K562 (cell line): ENCODE data around the gene HEY2. TPM values are rescaled to one million over a fixed set of nuclear protein-coding genes. Genes with fewer than 3 reads are reported as not detected.

ENCODE experiments used
- ATF3 ChIP-seq, 2 experiments: fragments of 450-650 bp in 1 of 2; sonication (generic) in 1 of 2; formaldehyde crosslinking in 1 of 2; IDR thresholded peaks in 1 of 2; conservative IDR thresholded peaks in 1 of 2; 2 replicates each; pipeline versions ENCODE4 v1.6.1 to v1.8.1; 2016 to 2023; ENCODE audit warnings: mild to moderate bottlenecking in 2 of 2, moderate library complexity in 2 of 2, inconsistent platforms in 1 of 2, missing genetic modification reagents in 1 of 2
- CBFA2T2 ChIP-seq: fragments of 450-650 bp; conservative IDR thresholded peaks from 2 replicates; pipeline ENCODE4 v1.6.1; 2017; ENCODE audit warnings: mild to moderate bottlenecking
- CSDE1 ChIP-seq, 2 experiments: fragments of 450-650 bp; IDR thresholded peaks; 2 replicates each; pipeline ENCODE4 v1.6.1; 2016; ENCODE audit warnings: mild to moderate bottlenecking in 1 of 2
- FOXA3 ChIP-seq, 2 experiments: fragments of 450-650 bp in 1 of 2; sonication (generic) in 1 of 2; formaldehyde crosslinking; IDR thresholded peaks in 1 of 2; conservative IDR thresholded peaks in 1 of 2; 2 replicates each; pipeline versions ENCODE4 v1.4.0 to v1.8.0; 2020 to 2022; ENCODE audit warnings: mild to moderate bottlenecking in 2 of 2, missing genetic modification reagents in 1 of 2
- NFIX ChIP-seq: fragments of 250-450 bp; sonication (Bioruptor Pico); IDR thresholded peaks from 2 replicates; pipeline ENCODE4 v1.4.0; 2020; ENCODE audit warnings: low read depth, mild to moderate bottlenecking, moderate library complexity
- NR2C1 ChIP-seq, 2 experiments: fragments of 450-650 bp; IDR thresholded peaks; 2 replicates each; pipeline ENCODE4 v1.6.1; 2017; ENCODE audit warnings: mild to moderate bottlenecking in 2 of 2, antibody characterized with exemption in 1 of 2, inconsistent platforms in 1 of 2, missing compliant biosample characterization in 1 of 2, missing genetic modification characterization in 1 of 2
- RHOXF2B ChIP-seq: fragments of 250-450 bp; sonication (Bioruptor Pico); conservative IDR thresholded peaks from 2 replicates; pipeline ENCODE4 v1.5.1; 2021
- SRSF3 ChIP-seq: fragments of 200-400 bp; formaldehyde crosslinking; IDR thresholded peaks from 2 replicates; pipeline ENCODE4 v1.6.1; 2016; ENCODE audit warnings: mild to moderate bottlenecking, low read length, moderate library complexity; ENCODE audit not compliant: insufficient read depth
- ZNF518B ChIP-seq: fragments of 250-450 bp; sonication (Bioruptor Pico); IDR thresholded peaks from 2 replicates; pipeline ENCODE4 v1.5.0; 2021; ENCODE audit warnings: mild to moderate bottlenecking, moderate library complexity
- polyA plus RNA-seq, 8 experiments: library from polyadenylated mRNA; depleted of rRNA in 4 of 8; stranded (reverse) in 5 of 8; unstranded in 3 of 8; fragments of >200 nt; fragmentation: Nextera tagmentation in 2 of 8; fragmentation: Illumina TruSeq in 1 of 8; extraction: Ambion mirVana in 2 of 8; extraction: Trizol in 1 of 8; gene quantifications; 2 replicates each; pipeline versions ENCODE4 v1.2.1 to v1.2.3, GENCODE V29; 2011 to 2014; ENCODE audit warnings: inconsistent platforms in 1 of 8, missing spikeins in 1 of 8
- total RNA-seq, 7 experiments: library from RNA; depleted of rRNA in 6 of 7; stranded (reverse); fragments of >200 nt in 6 of 7; fragmentation: Illumina TruSeq in 2 of 7; extraction: Trizol in 2 of 7; gene quantifications; 2 replicates each; pipeline versions ENCODE4 v1.2.1 to v1.2.3, GENCODE V29; 2011 to 2021; ENCODE audit warnings: low replicate concordance in 1 of 7
- TF ChIP-seq, protein P1 (sequence below): sonication (generic); formaldehyde crosslinking; IDR thresholded peaks from 2 replicates; pipeline ENCODE4 v1.8.0; 2022; ENCODE audit warnings: mild to moderate bottlenecking, missing genetic modification reagents
- TF ChIP-seq, protein P2 (sequence below): fragments of 250-450 bp; sonication (Bioruptor Pico); IDR thresholded peaks from 2 replicates; pipeline ENCODE4 v1.4.0; 2020; ENCODE audit warnings: mild to moderate bottlenecking

The HEY2 gene
- total and polyA plus RNA-seq, 9 of the 15 experiments (the other 6 are each of a cell fraction or from before 2014, with no cell fraction given), result 0.03 to 0.07 (median 0.06) TPM; not detected in 5

- TF ChIP-seq RHOXF2B (CRISPR knock-in tag), result no peak
- TF ChIP-seq, protein P1, sequence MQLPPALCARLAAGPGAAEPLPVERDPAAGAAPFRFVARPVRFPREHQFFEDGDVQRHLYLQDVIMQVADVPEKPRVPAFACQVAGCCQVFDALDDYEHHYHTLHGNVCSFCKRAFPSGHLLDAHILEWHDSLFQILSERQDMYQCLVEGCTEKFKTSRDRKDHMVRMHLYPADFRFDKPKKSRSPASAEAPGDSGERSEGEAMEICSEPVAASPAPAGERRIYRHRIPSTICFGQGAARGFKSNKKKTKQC (CRISPR knock-in tag), result no peak
- no peak for TF ChIP-seq NFIX (CRISPR knock-in tag)
- TF ChIP-seq CBFA2T2, result no peak
- no peak for TF ChIP-seq ATF3 (IDR thresholded peaks at IDR 0.05)
- no peak for TF ChIP-seq ATF3 (CRISPR knock-in tag; conservative IDR thresholded peaks at IDR 0.05)
- peak in 1 of 2 experiments; percentile 83; a peak in 2 of 4 replicates for TF ChIP-seq CSDE1 (IDR thresholded peaks at IDR 0.05)
- TF ChIP-seq, protein P2, sequence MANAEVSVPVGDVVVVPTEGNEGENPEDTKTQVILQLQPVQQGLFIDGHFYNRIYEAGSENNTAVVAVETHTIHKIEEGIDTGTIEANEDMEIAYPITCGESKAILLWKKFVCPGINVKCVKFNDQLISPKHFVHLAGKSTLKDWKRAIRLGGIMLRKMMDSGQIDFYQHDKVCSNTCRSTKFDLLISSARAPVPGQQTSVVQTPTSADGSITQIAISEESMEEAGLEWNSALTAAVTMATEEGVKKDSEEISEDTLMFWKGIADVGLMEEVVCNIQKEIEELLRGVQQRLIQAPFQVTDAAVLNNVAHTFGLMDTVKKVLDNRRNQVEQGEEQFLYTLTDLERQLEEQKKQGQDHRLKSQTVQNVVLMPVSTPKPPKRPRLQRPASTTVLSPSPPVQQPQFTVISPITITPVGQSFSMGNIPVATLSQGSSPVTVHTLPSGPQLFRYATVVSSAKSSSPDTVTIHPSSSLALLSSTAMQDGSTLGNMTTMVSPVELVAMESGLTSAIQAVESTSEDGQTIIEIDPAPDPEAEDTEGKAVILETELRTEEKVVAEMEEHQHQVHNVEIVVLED (CRISPR knock-in tag), result no peak
- TF ChIP-seq NR2C1 (IDR thresholded peaks at IDR 0.05), result no peak
- TF ChIP-seq NR2C1 (tag; IDR thresholded peaks at IDR 0.05), result no peak
- TF ChIP-seq SRSF3, result no peak
- no peak for TF ChIP-seq ZNF518B (CRISPR knock-in tag)
- TF ChIP-seq FOXA3 (CRISPR knock-in tag; conservative IDR thresholded peaks at IDR 0.05 in 1 of 2, IDR thresholded peaks at IDR 0.05 in 1 of 2), result no peak
Measured at GRCh38 chr6:125779924-125780539, 30.6 kb downstream of the HEY2 start (continued).
